Skeletal muscle satellite cell (primary cell): Measurements from ENCODE around the gene GZMM.

ENCODE experiments used
- H3K27me3 ChIP-seq: 2 replicates; pipeline ENCODE4 v1.7.0; 2013; ENCODE audit warnings: low read length; ENCODE audit not compliant: control insufficient read depth, insufficient read depth
- H3K36me3 ChIP-seq: 2 replicates; pipeline ENCODE4 v1.7.0; 2013; ENCODE audit warnings: mild to moderate bottlenecking, control low read depth, low read length; ENCODE audit not compliant: insufficient read depth
- H3K4me1 ChIP-seq: 2 replicates; pipeline ENCODE4 v1.7.0; 2013; ENCODE audit warnings: low read length; ENCODE audit not compliant: control insufficient read depth, insufficient read depth
- H3K4me2 ChIP-seq: 2 replicates; pipeline ENCODE4 v1.7.0; 2013; ENCODE audit warnings: mild to moderate bottlenecking, low read length
- H3K4me3 ChIP-seq: 2 replicates; pipeline ENCODE4 v1.7.0; 2013; ENCODE audit warnings: low read length
- H3K9ac ChIP-seq: 2 replicates; pipeline ENCODE4 v1.7.0; 2013; ENCODE audit warnings: mild to moderate bottlenecking, low read depth, low read length, moderate library complexity
- H3K9me3 ChIP-seq: replicated peaks from 2 replicates; pipeline ENCODE4 v1.7.0; 2013; ENCODE audit warnings: mild to moderate bottlenecking, control low read depth, low read length

Gene GZMM

GRCh38 chr19:531753-532560 is 11.9 kb upstream of the GZMM start, which contains the start of gene CDC34:
Gene CDC34 (plus strand): TSS chr19:531760. CDS start chr19:531932, 172 bp downstream.
- H3K4me3 ChIP-seq, result peak within 1 kb of the TSS; percentile 99
- peaks cover 28% of the 10 kb centered on the region for H3K4me1 ChIP-seq
- H3K36me3 ChIP-seq, result peaks cover 12% of the 10 kb centered on the region
- H3K27me3 ChIP-seq, result no peaks in the 10 kb centered on the region
- no peaks in the 10 kb centered on the region for H3K9me3 ChIP-seq
- peak within 1 kb of the TSS; percentile 97 for H3K9ac ChIP-seq
- H3K4me2 ChIP-seq, result peak within 1 kb of the TSS; percentile 97

- peak overlapping the region; percentile 97 for H3K4me2 ChIP-seq
- peak overlapping the region; percentile 99 for H3K4me3 ChIP-seq
- peak overlapping the region; percentile 97 for H3K9ac ChIP-seq
- H3K9me3 ChIP-seq, result no peaks in the 10 kb centered on the region
- H3K27me3 ChIP-seq, result no peaks in the 10 kb centered on the region
- H3K36me3 ChIP-seq, result peaks cover 12% of the 10 kb centered on the region
- H3K4me1 ChIP-seq, result peaks cover 28% of the 10 kb centered on the region
These were observed 11.1 kb upstream of the GZMM start for GRCh38 chr19:532561-533363.

- peaks cover 28% of the 10 kb centered on the region for H3K4me1 ChIP-seq
- H3K9ac ChIP-seq, result peak overlapping the region; percentile 97
- peak overlapping the region; percentile 97 for H3K4me2 ChIP-seq
- no peaks in the 10 kb centered on the region for H3K27me3 ChIP-seq
- no peaks in the 10 kb centered on the region for H3K9me3 ChIP-seq
- H3K36me3 ChIP-seq, result peaks cover 16% of the 10 kb centered on the region
- H3K4me3 ChIP-seq, result peak overlapping the region; percentile 99
These were observed 10.3 kb upstream of the GZMM start for GRCh38 chr19:533364-534058.

- Histone ChIP-seq H3K4me2 (peak overlapping the region; percentile 97), H3K4me1 (peaks cover 28% of the 10 kb centered on the region), H3K4me3 (peak overlapping the region; percentile 99), H3K9ac (peak overlapping the region; percentile 97), H3K27me3 (no peaks in the 10 kb centered on the region), H3K36me3 (peaks cover 16% of the 10 kb centered on the region), H3K9me3 (no peaks in the 10 kb centered on the region)
These were observed 9.8 kb upstream of the GZMM start for GRCh38 chr19:534088-534487.

GRCh38 chr19:535017-535835 is 8.6 kb upstream of the GZMM start:
- Histone ChIP-seq H3K36me3 (peaks cover 21% of the 10 kb centered on the region), H3K27me3 (no peaks in the 10 kb centered on the region), H3K9me3 (no peaks in the 10 kb centered on the region), H3K4me1 (peaks cover 28% of the 10 kb centered on the region), H3K4me3 (no peak overlapping the region), H3K9ac (no peak overlapping the region), H3K4me2 (peak overlapping the region; percentile 18)

GRCh38 chr19:536031-536880 is 7.6 kb upstream of the GZMM start:
- Histone ChIP-seq H3K9me3 (no peaks in the 10 kb centered on the region), H3K4me3 (no peak overlapping the region), H3K9ac (no peak overlapping the region), H3K4me2 (no peak overlapping the region), H3K27me3 (no peaks in the 10 kb centered on the region), H3K36me3 (peaks cover 24% of the 10 kb centered on the region), H3K4me1 (peaks cover 28% of the 10 kb centered on the region)

- peaks cover 30% of the 10 kb centered on the region for H3K36me3 ChIP-seq
- no peak overlapping the region for H3K9ac ChIP-seq
- H3K27me3 ChIP-seq, result no peaks in the 10 kb centered on the region
- peaks cover 28% of the 10 kb centered on the region for H3K4me1 ChIP-seq
- H3K4me3 ChIP-seq, result no peak overlapping the region
- H3K4me2 ChIP-seq, result no peak overlapping the region
- H3K9me3 ChIP-seq, result no peaks in the 10 kb centered on the region
These were observed 6.9 kb upstream of the GZMM start for GRCh38 chr19:536881-537404.

GRCh38 chr19:538641-539428 is 5.0 kb upstream of the GZMM start:
- Histone ChIP-seq H3K4me3 (no peak overlapping the region), H3K9ac (no peak overlapping the region), H3K4me2 (no peak overlapping the region), H3K27me3 (no peaks in the 10 kb centered on the region), H3K36me3 (peaks cover 36% of the 10 kb centered on the region), H3K4me1 (peaks cover 18% of the 10 kb centered on the region), H3K9me3 (no peaks in the 10 kb centered on the region)

GRCh38 chr19:539429-540030 is 4.3 kb upstream of the GZMM start:
- Histone ChIP-seq H3K9ac (no peak overlapping the region), H3K27me3 (no peaks in the 10 kb centered on the region), H3K36me3 (peaks cover 36% of the 10 kb centered on the region), H3K9me3 (no peaks in the 10 kb centered on the region), H3K4me3 (no peak overlapping the region), H3K4me1 (peaks cover 11% of the 10 kb centered on the region), H3K4me2 (no peak overlapping the region)
